WI38 (cell line): Measurements from ENCODE around the gene RFX6.

Experiments
- H3K4me3 ChIP-seq: 2 replicates; pipeline ENCODE4 v1.5.1; 2011; ENCODE audit warnings: low read depth, mild to moderate bottlenecking, control low read depth, low read length
- TF ChIP-seq, protein P1 (sequence below): IDR thresholded peaks from 2 replicates; pipeline ENCODE4 v1.5.1; 2012; ENCODE audit warnings: low read depth, mild to moderate bottlenecking, control low read depth, low read length

The RFX6 gene

DNA sequence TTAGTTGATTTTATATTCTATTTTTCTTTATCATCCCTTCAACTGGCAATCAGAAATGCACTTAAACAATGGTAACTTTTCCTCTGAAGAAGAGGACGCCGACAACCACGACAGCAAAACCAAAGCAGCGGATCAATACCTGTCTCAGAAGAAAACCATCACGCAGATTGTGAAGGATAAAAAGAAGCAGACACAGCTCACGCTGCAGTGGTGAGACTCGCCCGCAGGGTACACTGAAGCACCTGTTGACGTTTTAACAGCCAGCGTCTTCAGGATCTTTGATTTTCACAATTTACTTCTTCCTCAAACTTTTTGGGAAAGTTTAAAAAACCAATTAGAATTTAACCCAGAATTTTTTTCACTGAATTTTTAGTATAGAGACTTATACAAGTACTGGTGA lies 701 bp downstream of the RFX6 start:
- TF ChIP-seq, protein P1, sequence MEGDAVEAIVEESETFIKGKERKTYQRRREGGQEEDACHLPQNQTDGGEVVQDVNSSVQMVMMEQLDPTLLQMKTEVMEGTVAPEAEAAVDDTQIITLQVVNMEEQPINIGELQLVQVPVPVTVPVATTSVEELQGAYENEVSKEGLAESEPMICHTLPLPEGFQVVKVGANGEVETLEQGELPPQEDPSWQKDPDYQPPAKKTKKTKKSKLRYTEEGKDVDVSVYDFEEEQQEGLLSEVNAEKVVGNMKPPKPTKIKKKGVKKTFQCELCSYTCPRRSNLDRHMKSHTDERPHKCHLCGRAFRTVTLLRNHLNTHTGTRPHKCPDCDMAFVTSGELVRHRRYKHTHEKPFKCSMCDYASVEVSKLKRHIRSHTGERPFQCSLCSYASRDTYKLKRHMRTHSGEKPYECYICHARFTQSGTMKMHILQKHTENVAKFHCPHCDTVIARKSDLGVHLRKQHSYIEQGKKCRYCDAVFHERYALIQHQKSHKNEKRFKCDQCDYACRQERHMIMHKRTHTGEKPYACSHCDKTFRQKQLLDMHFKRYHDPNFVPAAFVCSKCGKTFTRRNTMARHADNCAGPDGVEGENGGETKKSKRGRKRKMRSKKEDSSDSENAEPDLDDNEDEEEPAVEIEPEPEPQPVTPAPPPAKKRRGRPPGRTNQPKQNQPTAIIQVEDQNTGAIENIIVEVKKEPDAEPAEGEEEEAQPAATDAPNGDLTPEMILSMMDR, result no peak
- no peak overlapping the region for H3K4me3 ChIP-seq

DNA sequence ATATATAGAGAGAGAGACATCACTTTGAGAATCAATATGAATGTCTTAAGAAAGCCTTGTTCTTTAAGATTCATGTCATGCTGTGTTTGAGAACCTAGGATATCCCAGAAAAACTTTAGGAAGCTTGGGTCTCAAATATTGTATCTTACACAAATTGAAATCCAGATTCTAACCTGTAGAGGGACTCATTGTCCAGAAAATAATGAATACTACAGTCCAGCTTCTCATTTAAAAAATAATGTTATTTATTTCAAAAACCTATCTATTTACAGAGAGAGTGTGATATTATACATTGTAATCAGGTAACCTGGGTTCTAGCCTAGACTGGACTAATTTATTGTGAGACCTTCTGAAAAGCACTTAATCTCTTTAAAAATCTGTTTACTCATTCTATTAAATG lies 4.2 kb downstream of the RFX6 start:
- TF ChIP-seq, protein P1, result no peak
- H3K4me3 ChIP-seq, result no peak overlapping the region

DNA sequence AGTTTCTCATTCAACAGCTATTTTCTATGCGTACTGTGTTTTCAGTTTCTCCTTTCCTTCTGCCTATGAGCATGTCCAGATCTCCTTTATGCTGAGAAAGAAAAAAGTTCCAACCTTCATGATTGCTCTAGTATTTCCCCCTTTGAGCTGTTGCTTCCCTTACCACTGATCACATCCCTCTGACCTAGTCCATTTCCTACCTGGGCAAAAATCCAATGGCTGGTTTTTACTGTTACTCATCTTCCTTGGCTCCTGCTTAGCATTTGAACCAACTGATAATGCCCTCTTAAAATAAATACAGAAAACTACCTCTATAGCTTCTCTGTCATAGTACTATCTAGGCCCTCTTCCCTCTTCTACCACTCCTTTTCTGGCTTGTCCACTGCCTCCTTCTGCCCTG lies 6.0 kb downstream of the RFX6 start:
- TF ChIP-seq, protein P1, result no peak

DNA sequence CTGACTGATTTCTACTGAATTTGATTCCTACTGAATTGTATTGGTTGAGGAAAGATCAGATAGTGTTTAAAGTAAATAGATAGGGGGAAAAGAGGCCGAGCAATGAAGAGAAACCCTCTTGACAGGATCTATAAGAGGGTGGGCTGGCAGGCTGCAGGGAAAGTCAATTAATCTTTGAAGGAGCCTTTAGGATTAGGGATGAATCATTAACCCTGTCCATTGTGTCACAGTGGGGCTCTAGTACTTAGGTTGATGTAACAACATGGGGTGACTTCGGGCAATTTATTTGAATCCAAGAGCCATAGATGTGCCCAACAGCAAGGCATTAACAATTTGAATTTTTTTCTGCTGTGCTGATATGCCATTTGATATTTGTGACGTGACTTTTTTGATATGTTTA lies 7.5 kb downstream of the RFX6 start:
- TF ChIP-seq, protein P1, result no peak

More for the DNA sequence above, 6.0 kb downstream of the RFX6 start:
- H3K4me3 ChIP-seq, result no peak overlapping the region

DNA sequence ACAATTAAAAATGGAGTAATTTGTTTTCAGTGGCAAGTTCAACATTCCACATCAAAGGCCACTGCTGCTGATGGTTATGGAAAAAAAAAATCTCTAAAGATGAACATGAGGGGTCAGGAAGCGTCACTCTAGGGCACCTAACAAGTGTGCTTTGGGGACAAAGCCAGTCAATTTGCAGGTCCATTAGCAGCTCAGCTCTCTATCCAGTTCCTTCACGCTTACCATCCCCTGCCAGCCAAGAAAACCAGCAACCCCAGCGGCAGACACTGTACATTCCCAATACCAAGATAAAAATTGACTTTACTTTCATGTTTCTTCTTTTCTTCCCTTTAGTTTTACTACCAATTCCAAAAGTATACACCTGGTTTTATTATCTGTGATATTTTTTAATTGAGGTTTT lies 10.1 kb downstream of the RFX6 start:
- H3K4me3 ChIP-seq, result no peak overlapping the region
- TF ChIP-seq, protein P1, result no peak

More for the DNA sequence above, 7.5 kb downstream of the RFX6 start:
- H3K4me3 ChIP-seq, result no peak overlapping the region

DNA sequence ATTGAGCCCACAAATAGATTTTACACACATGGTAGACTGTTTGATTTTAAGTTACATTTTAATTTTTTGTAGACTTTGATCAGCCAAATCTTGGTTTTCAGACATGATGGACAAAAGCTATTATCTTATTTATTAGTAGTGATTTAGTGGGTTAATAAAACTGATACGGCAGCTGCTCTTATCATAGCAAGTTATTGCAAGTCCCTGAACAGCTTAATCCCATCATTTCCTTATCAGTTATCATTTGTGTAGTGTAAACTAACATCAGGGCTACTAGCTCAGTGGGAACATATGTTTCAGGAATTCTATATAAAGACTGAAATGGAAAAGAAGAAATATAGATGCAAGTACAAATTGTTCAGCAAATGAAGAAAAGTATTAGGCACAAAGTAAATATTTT lies 10.9 kb downstream of the RFX6 start:
- TF ChIP-seq, protein P1, result no peak
- H3K4me3 ChIP-seq, result no peak overlapping the region

DNA sequence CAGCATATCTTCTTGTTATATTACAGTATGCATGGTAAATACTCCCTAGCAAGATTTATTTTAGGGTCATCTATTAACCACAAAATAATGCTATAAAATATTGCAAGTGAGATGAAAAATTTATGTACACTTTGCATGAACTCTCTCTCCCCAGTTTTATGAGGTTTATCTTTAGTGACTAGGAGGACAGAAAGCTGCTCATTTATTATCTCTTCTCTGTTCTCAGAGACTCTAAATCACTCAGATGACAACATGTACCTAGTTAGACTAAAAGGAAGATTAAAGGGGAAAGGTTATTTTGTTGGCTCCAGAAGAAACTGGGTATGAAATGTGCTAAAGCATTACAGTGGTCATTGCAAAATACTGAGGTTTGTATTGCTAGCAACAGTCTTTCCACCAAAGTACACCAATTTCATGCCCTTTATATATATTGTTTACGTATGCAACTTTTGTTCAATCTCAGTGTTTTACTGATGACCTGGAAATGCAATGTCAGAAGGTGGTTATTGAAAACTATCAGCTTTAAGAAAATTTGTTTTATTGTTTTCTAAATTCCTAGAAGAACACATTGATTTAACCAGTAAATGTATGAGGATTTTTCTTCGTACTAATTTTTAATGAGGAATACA lies 11.8 kb downstream of the RFX6 start:
- TF ChIP-seq, protein P1, result no peak
- no peak overlapping the region for H3K4me3 ChIP-seq
